Measurements from ENCODE around the gene TFR2.

GRCh38 chr7:100620804-100621203 is 20.5 kb downstream of the TFR2 start:
- TF ChIP-seq CTCF (conservative IDR thresholded peaks at IDR 0.05; ENCODE audit: low read length) (no peak), EZH2phosphoT487 (IDR thresholded peaks at IDR 0.05; ENCODE audit: borderline replicate concordance, low read depth, low read length) (no peak)

All from OCI-LY7 (cell line).